Chondrocyte (in vitro differentiated cells): Measurements from ENCODE around the gene TCEA2. TPM values are rescaled to one million over a fixed set of nuclear protein-coding genes. Genes with fewer than 3 reads are reported as not detected.

Experiments used
- DNase-seq: peaks from one replicate; pipeline ENCODE4 v3.0.0; 2021; ENCODE audit warnings: mixed read lengths, low spot score
- H3K27ac Mint-ChIP-seq: one replicate; pipeline ENCODE4 v1.8.0; 2021; ENCODE audit warnings: mild to moderate bottlenecking, moderate library complexity, mixed read lengths; ENCODE audit not compliant: unreplicated experiment
- H3K27me3 Mint-ChIP-seq: 2 replicates; pipeline ENCODE4 v1.8.0; 2021; ENCODE audit warnings: low read depth, mixed read lengths
- H3K36me3 Mint-ChIP-seq: 2 replicates; pipeline ENCODE4 v1.8.0; 2021; ENCODE audit warnings: low read depth, mixed read lengths
- H3K4me1 Mint-ChIP-seq: 2 replicates; pipeline ENCODE4 v1.8.0; 2021; ENCODE audit warnings: low read depth, mild to moderate bottlenecking, mixed read lengths
- H3K4me3 Mint-ChIP-seq: one replicate; pipeline ENCODE4 v1.8.0; 2021; ENCODE audit warnings: mild to moderate bottlenecking, moderate library complexity, mixed read lengths; ENCODE audit not compliant: unreplicated experiment
- H3K9me3 Mint-ChIP-seq: 2 replicates; pipeline ENCODE4 v1.8.0; 2021; ENCODE audit warnings: low read depth, mixed read lengths
- CTCF ChIP-seq: fragments of 200-600 bp; sonication (generic); IDR thresholded peaks from 2 replicates; pipeline ENCODE4 v1.5.0; 2021; ENCODE audit warnings: antibody characterized with exemption, mild to moderate bottlenecking, moderate library complexity
- total RNA-seq: library from RNA; stranded (reverse); gene quantifications from 3 replicates; pipeline ENCODE4 v1.2.1, GENCODE V29; 2021

Gene TCEA2
- total RNA-seq, 1 donor from 2014 or later: 57.6 TPM

DNA sequence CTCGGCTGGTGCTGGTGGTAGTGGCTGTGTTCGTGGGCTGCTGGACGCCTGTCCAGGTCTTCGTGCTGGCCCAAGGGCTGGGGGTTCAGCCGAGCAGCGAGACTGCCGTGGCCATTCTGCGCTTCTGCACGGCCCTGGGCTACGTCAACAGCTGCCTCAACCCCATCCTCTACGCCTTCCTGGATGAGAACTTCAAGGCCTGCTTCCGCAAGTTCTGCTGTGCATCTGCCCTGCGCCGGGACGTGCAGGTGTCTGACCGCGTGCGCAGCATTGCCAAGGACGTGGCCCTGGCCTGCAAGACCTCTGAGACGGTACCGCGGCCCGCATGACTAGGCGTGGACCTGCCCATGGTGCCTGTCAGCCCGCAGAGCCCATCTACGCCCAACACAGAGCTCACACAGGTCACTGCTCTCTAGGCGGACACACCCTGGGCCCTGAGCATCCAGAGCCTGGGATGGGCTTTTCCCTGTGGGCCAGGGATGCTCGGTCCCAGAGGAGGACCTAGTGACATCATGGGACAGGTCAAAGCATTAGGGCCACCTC, 35.5 kb downstream of the TCEA2 start:
- no peak overlapping the region for H3K4me3 Mint-ChIP-seq
- H3K27me3 Mint-ChIP-seq: peaks cover 17% of the 10 kb centered on the region
- H3K9me3 Mint-ChIP-seq: peaks cover 3% of the 10 kb centered on the region
- no peak for TF ChIP-seq CTCF
- peaks cover 3% of the 10 kb centered on the region for H3K4me1 Mint-ChIP-seq
- H3K36me3 Mint-ChIP-seq: peaks cover 5% of the 10 kb centered on the region
- no peak overlapping the region for H3K27ac Mint-ChIP-seq
- DNase-seq: no peak

GRCh38 chr20:64099086-64099786, 36.2 kb downstream of the TCEA2 start:
- Mint-ChIP-seq H3K27me3 (peaks cover 19% of the 10 kb centered on the region), H3K4me1 (peaks cover 3% of the 10 kb centered on the region), H3K27ac (no peak overlapping the region), H3K9me3 (peaks cover 3% of the 10 kb centered on the region), H3K36me3 (peaks cover 5% of the 10 kb centered on the region), H3K4me3 (no peak overlapping the region)
- TF ChIP-seq CTCF: no peak
- DNase-seq: no peak

DNA sequence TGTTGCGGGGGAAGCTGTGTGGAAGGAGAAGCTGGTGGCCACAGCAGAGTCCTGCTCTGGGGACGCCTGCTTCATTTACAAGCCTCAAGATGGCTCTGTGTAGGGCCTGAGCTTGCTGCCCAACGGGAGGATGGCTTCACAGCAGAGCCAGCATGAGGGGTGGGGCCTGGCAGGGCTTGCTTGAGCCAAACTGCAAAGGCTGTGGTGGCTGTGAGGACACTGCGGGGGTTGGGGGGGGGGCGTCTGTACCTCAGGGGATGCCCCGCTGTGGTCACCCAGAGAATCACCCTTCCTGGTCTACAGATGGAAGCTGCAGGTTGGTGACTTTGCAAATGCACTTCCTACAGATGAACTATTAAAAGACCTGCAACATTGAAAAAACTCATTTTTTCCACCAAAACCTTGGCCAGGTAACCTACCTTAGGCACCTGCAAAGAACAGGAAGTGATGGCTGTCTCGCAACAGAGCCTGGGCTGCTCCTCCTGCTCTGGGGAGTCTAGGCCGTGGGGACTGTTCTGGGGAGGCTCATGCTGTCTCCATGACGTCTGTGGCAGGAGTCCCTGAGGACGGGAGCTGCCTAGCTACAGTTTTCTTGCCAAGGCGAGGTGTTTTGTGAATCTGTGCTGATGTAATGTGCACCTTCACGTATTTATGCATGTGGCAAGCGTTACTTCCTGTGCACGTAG, 37.0 kb downstream of the TCEA2 start:
- H3K4me3 Mint-ChIP-seq: no peak overlapping the region
- no peak for DNase-seq
- no peak for TF ChIP-seq CTCF
- peaks cover 3% of the 10 kb centered on the region for H3K9me3 Mint-ChIP-seq
- H3K27ac Mint-ChIP-seq: no peak overlapping the region
- H3K27me3 Mint-ChIP-seq: peaks cover 19% of the 10 kb centered on the region
- H3K36me3 Mint-ChIP-seq: peaks cover 5% of the 10 kb centered on the region
- peaks cover 3% of the 10 kb centered on the region for H3K4me1 Mint-ChIP-seq

- Mint-ChIP-seq H3K4me1 (peaks cover 3% of the 10 kb centered on the region), H3K27me3 (peaks cover 19% of the 10 kb centered on the region), H3K36me3 (peaks cover 5% of the 10 kb centered on the region), H3K27ac (no peak overlapping the region), H3K4me3 (no peak overlapping the region), H3K9me3 (peaks cover 3% of the 10 kb centered on the region)
- no peak for DNase-seq
- no peak for TF ChIP-seq CTCF
Measured at GRCh38 chr20:64100566-64100888, 37.5 kb downstream of the TCEA2 start.

DNA sequence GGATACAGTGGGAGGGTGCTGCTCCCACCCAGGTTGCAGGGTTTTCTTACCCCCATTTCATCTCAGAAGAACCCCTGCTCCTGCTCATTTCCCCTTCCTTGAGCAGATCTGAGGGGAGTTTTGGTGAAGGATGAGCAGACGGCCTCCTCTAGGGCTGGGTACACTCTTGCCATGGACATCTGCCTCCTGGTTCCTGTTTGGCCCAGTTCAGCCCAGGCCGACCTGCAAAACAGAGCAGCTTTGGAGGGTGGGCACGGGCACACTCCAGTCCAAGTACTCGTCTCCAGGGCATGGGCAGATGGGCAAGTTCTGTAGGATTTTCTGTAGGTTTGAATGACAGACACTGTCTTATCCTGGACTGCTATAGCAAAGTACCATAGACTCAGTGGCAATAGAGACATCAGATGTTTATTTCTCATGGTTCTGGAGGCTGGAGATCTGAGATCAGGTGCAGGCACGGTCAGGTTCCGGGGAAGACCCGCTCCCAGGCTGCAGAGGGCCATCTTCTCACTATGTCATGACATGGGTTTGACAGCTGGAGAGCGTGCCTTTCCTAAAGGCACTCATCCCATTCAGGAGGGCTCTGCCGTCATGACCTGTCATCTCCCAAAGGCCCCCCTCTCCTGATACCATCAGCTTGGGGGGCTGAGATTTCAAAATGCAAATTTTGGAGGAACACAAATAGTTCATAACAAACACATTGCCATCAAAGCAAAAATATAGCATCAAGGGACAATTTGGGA, 38.1 kb downstream of the TCEA2 start:
- peak overlapping the region; percentile 12 for H3K4me3 Mint-ChIP-seq
- no peak overlapping the region for H3K27ac Mint-ChIP-seq
- peaks cover 3% of the 10 kb centered on the region for H3K4me1 Mint-ChIP-seq
- peaks cover 3% of the 10 kb centered on the region for H3K9me3 Mint-ChIP-seq
- no peak for TF ChIP-seq CTCF
- no peak for DNase-seq
- peaks cover 19% of the 10 kb centered on the region for H3K27me3 Mint-ChIP-seq
- H3K36me3 Mint-ChIP-seq: peaks cover 5% of the 10 kb centered on the region
